AML-193 (cell line): Measurements from ENCODE around the gene RPL37A.

Source experiments
- DNase-seq, 2 experiments: peaks; one replicate each; lab custom pipeline; 2025; lab: John Stamatoyannopoulos, UW

Gene RPL37A

GRCh38 chr2:216548901-216549331 is 50.3 kb downstream of the RPL37A start:
- no peak for DNase-seq

GRCh38 chr2:216549926-216550690 is 51.5 kb downstream of the RPL37A start:
- no peak for DNase-seq

- DNase-seq: no peak
Observed at GRCh38 chr2:216551234-216552068, 52.8 kb downstream of the RPL37A start.

- DNase-seq: no peak
Observed at GRCh38 chr2:216553093-216553478, 54.4 kb downstream of the RPL37A start.
